ENCODE data around the gene MLX.
A peak's percentile ranks its signal among the peaks of the same experiment; 100 is the strongest.
"Not testable (repeated sequence)": the region's sequence is repeated elsewhere in the genome, so short reads cannot be mapped to it uniquely, and the experiment has no call there.

The MLX gene

GRCh38 chr17:42536372-42537155, 30.3 kb upstream of the MLX start:
- peak in 55 of 58 donors; percentile 36 to 84 (median 70) for DNase-seq

GRCh38 chr17:42537156-42537805, 29.6 kb upstream of the MLX start:
- DNase-seq = no peak

GRCh38 chr17:42537826-42538451, 29.0 kb upstream of the MLX start:
- no peak for DNase-seq

- DNase-seq = no peak
Observed at GRCh38 chr17:42538482-42538881, 28.4 kb upstream of the MLX start.

- not testable (repeated sequence) for DNase-seq
Observed at GRCh38 chr17:42540558-42540957, 26.3 kb upstream of the MLX start.

GRCh38 chr17:42541041-42541833, 25.7 kb upstream of the MLX start:
- DNase-seq = no peak

- peak in 25 of 58 donors; percentile 10 to 61 (median 35) for DNase-seq
Observed at GRCh38 chr17:42543190-42544079, 23.5 kb upstream of the MLX start.

GRCh38 chr17:42544874-42545283, 22.0 kb upstream of the MLX start:
- no peak for DNase-seq

GRCh38 chr17:42545755-42546505, 21.0 kb upstream of the MLX start:
- not testable (repeated sequence) for DNase-seq

- DNase-seq = no peak
Observed at GRCh38 chr17:42547001-42547461, 19.9 kb upstream of the MLX start.

- DNase-seq = no peak
Observed at GRCh38 chr17:42547698-42548069, 19.2 kb upstream of the MLX start.

GRCh38 chr17:42548070-42548837, 18.6 kb upstream of the MLX start:
- DNase-seq = no peak

- no peak for DNase-seq
Observed at GRCh38 chr17:42548993-42549755, 17.7 kb upstream of the MLX start.

GRCh38 chr17:42552736-42553135, 14.2 kb upstream of the MLX start, which contains the start of gene HSD17B1:
Gene HSD17B1 (plus strand): TSS chr17:42552923. CDS start chr17:42552934, 11 bp downstream.
- DNase-seq = not testable (repeated sequence)

- no peak for DNase-seq
Observed at GRCh38 chr17:42553161-42553818, 13.6 kb upstream of the MLX start.

GRCh38 chr17:42553866-42554249, 13.0 kb upstream of the MLX start:
- no peak for DNase-seq

Data from anterior cingulate cortex (tissue), 58 donors.